ENCODE data around the gene EGFL8. TPM values are rescaled to one million over a fixed set of nuclear protein-coding genes. Genes with fewer than 3 reads are reported as not detected.
"Not testable (repeated sequence)": the region's sequence is repeated elsewhere in the genome, so short reads cannot be mapped to it uniquely, and the experiment has no call there.

The EGFL8 gene
- total RNA-seq, 1 donor from 2014 or later = 3.4 TPM

DNA sequence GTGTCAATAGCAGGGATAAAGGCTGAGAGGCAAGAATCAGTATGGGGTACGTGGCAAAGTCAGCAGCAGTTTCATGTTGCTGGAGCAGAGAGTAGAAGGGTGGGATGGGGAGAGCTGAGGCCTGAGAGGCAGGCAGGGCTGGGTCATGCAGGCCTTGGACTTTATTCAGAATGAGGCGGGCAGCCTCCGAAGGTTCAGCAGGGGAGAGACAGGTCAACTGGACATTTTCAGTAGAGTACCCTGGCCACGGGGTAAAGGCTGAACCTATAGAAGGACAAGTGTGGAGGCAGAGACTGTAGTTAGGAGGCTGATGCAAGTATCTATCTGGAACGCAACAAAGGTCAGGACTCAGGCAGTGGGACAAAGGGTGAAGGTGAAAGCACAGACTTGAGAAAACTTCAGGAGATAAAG lies 45.8 kb downstream of the EGFL8 start:
- DNase-seq (no peak), ATAC-seq (ENCODE audit: low read depth) (no peak)
- H3K4me3 Mint-ChIP-seq = no peak overlapping the region
- H3K4me1 Mint-ChIP-seq = peaks cover 10% of the 10 kb centered on the region
- ChIA-PET POLR2A (no interaction called here), CTCF (no interaction called here)
- no peaks in the 10 kb centered on the region for H3K27me3 Mint-ChIP-seq
- TF ChIP-seq, protein P1, sequence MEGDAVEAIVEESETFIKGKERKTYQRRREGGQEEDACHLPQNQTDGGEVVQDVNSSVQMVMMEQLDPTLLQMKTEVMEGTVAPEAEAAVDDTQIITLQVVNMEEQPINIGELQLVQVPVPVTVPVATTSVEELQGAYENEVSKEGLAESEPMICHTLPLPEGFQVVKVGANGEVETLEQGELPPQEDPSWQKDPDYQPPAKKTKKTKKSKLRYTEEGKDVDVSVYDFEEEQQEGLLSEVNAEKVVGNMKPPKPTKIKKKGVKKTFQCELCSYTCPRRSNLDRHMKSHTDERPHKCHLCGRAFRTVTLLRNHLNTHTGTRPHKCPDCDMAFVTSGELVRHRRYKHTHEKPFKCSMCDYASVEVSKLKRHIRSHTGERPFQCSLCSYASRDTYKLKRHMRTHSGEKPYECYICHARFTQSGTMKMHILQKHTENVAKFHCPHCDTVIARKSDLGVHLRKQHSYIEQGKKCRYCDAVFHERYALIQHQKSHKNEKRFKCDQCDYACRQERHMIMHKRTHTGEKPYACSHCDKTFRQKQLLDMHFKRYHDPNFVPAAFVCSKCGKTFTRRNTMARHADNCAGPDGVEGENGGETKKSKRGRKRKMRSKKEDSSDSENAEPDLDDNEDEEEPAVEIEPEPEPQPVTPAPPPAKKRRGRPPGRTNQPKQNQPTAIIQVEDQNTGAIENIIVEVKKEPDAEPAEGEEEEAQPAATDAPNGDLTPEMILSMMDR (IDR thresholded peaks at IDR 0.05) = no peak
- no peaks in the 10 kb centered on the region for H3K9me3 Mint-ChIP-seq
- H3K36me3 Mint-ChIP-seq (ENCODE audit: low read depth) = no peaks in the 10 kb centered on the region
- intact Hi-C loops (cut with micrococcal nuclease) = no loop called here
- H3K27ac Mint-ChIP-seq = no peak overlapping the region

DNA sequence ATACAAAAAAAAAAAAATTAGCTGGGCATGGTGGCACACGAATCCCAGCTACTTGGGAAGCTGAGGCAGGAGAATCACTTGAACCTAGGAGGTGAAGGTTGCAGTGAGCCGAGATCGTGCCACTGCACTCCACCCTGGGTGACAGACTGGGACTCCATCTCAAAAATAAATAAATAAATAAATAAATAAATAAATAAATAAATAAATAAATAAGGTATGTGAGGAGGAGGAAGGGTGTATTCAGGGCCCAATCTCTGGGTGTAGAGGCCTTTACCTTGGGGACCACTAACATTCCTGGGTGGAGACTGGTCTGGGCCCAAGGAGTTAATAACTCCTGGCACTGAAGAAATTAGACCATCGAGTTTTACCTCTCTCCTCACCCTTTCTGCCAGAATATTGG lies 47.0 kb downstream of the EGFL8 start:
- H3K27ac Mint-ChIP-seq; intact Hi-C loops (cut with micrococcal nuclease); H3K27me3 Mint-ChIP-seq; DNase-seq; ATAC-seq (ENCODE audit: low read depth); H3K9me3 Mint-ChIP-seq; H3K4me3 Mint-ChIP-seq; H3K4me1 Mint-ChIP-seq; H3K36me3 Mint-ChIP-seq (ENCODE audit: low read depth): not testable (repeated sequence)
- POLR2A ChIA-PET = interaction anchor here (1.0 kb wide), 1 partner anchor 16 kb away, joined by 3 read pairs; no protein-coding TSS in a partner anchor
- CTCF ChIA-PET = interaction anchor here (0.8 kb wide), 1 partner anchor 93 kb away, joined by 4 read pairs; no protein-coding TSS in a partner anchor

DNA sequence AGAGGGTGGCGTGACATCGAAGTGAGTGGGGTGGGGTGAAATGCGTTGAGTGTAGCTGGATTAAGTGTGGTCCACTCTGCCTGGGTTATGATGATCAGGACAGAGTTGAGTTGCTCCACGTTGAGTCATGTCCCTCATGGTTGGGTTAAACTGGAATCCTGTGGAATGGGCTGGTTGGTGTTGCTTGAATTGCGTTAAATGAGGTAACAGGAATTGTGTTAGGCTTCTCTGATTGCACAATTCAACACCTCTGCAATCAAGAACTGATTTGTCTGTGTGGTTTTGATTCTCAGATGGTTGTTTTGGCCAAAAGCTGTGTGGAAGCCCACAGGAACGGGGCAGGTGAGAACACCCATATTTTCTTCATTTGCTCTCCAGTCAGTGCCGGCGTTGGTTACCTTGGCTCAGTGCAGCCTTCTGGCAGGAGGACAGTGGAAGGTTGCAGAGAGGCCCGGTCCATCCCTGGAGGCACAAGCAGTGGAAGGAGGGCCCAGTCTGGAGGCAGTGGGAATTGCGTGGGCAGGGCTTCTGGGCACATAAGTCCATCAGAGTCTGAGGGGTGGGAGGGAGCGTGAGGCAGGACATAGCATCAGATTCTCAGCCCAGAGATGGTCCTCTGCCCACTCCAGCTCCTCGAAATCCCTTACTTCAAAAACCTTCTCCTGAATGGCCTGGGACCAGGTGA lies 47.8 kb downstream of the EGFL8 start:
- Mint-ChIP-seq H3K9me3 (no peaks in the 10 kb centered on the region), H3K27me3 (no peaks in the 10 kb centered on the region), H3K4me1 (peaks cover 10% of the 10 kb centered on the region), H3K4me3 (no peak overlapping the region), H3K27ac (no peak overlapping the region), H3K36me3 (ENCODE audit: low read depth) (no peaks in the 10 kb centered on the region)
- ATAC-seq (ENCODE audit: low read depth) (no peak), DNase-seq (no peak)
- TF ChIP-seq, protein P1 (IDR thresholded peaks at IDR 0.05) = no peak
- intact Hi-C loops (cut with micrococcal nuclease) = no loop called here
- ChIA-PET CTCF (interaction anchor here (0.8 kb wide), 1 partner anchor 93 kb away, joined by 4 read pairs; no protein-coding TSS in a partner anchor), POLR2A (interaction anchor here (1.0 kb wide), 1 partner anchor 17 kb away, joined by 3 read pairs; no protein-coding TSS in a partner anchor)

DNA sequence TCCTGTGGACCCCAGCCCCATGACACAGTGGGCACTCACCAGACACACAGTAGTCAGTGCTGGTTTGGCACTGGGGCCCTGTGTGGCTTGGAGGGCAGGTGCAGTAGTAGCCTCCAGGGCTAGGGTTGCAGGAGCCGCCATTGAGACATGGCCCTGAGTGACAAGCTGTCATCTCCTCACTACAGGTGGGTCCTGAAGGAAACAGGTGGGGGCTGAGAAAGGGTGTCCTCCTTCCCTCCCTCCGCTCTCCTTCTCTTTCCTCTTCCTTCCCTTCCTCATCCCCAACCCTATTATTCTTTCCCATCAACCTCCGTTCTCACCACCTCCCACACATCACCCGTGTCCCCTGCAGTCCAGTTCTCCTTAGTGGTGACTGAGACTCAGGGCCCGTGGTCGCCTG lies 49.3 kb downstream of the EGFL8 start:
- TF ChIP-seq, protein P1 (IDR thresholded peaks at IDR 0.05) = no peak
- Mint-ChIP-seq H3K27ac (no peak overlapping the region), H3K27me3 (no peaks in the 10 kb centered on the region), H3K9me3 (no peaks in the 10 kb centered on the region), H3K4me1 (peaks cover 5% of the 10 kb centered on the region), H3K4me3 (no peak overlapping the region), H3K36me3 (ENCODE audit: low read depth) (no peaks in the 10 kb centered on the region)
- no peak for ATAC-seq (ENCODE audit: low read depth)
- intact Hi-C loops (cut with micrococcal nuclease) = no loop called here
- ChIA-PET POLR2A (no interaction called here), CTCF (no interaction called here)
- DNase-seq = no peak

DNA sequence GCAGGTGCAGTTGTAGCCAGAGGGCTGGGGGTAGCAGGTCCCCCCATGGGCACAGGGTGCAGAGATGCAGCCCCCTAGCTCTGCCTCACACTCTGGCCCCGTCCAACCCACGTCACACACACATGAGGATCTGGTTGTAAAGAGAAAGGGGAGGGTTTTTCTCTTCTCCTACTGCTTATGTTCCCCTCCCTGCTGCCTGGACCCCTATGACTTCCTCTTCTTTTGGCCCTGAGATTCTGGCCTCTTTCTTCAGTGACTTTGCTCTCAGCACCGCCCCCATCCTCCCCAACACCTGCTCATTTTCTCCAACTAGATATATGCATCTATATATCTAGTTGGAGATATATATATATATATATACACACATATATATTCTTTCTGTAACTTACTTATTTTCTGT lies 49.7 kb downstream of the EGFL8 start:
- Mint-ChIP-seq H3K27ac (no peak overlapping the region), H3K4me1 (peaks cover 5% of the 10 kb centered on the region), H3K27me3 (no peaks in the 10 kb centered on the region), H3K36me3 (ENCODE audit: low read depth) (no peaks in the 10 kb centered on the region), H3K4me3 (no peak overlapping the region), H3K9me3 (no peaks in the 10 kb centered on the region)
- ChIA-PET CTCF (no interaction called here), POLR2A (interaction anchor here (0.6 kb wide), 1 partner anchor 17 kb away, joined by 3 read pairs; no protein-coding TSS in a partner anchor)
- no peak for ATAC-seq (ENCODE audit: low read depth)
- TF ChIP-seq, protein P1 (IDR thresholded peaks at IDR 0.05) = no peak
- DNase-seq = no peak
- intact Hi-C loops (cut with micrococcal nuclease) = no loop called here
